IMR-90 (cell line): ENCODE data around the gene SLC7A4. TPM values are rescaled to one million over a fixed set of nuclear protein-coding genes. Genes with fewer than 3 reads are reported as not detected.
A peak's percentile ranks its signal among the peaks of the same experiment; 100 is the strongest.

Experiments
- ATAC-seq: fragments of 200-7000 bp; cut with Tn5 transposase; 2 replicates; pipeline ENCODE4 v1.9.1; 2020; ENCODE audit warnings: low read depth, mild to moderate bottlenecking, moderate library complexity
- BruUV-seq: library from RNA; stranded (reverse); fragments of 400-500 nt; replicated peaks from 2 replicates; lab custom pipeline; 2021; lab: Mats Ljungman, UMichigan
- CTCF ChIA-PET: fragments of 300-600 bp; formaldehyde crosslinking; extraction: SDS; loops from one replicate; lab custom pipeline; 2021; ENCODE audit warnings: antibody characterized with exemption; lab: Yijun Ruan, JAX
- POLR2A ChIA-PET: fragments of 300-600 bp; sonication (Branson Sonifier 250); formaldehyde crosslinking; loops from one replicate; lab custom pipeline; 2022; ENCODE audit warnings: antibody characterized with exemption; ENCODE audit not compliant: unreplicated experiment; lab: Charles Lee
- DNase-seq: peaks from one replicate; pipeline ENCODE4 v3.0.0; 2013
- H2AFZ ChIP-seq: replicated peaks from 2 replicates; pipeline ENCODE3; 2013; ENCODE audit warnings: low read length, mild to moderate bottlenecking; ENCODE audit not compliant: poor library complexity
- H2AK5ac ChIP-seq: 2 replicates; pipeline ENCODE4 v1.6.1; 2013; ENCODE audit warnings: low read depth, low read length, inconsistent platforms
- H2AK9ac ChIP-seq: replicated peaks from 2 replicates; pipeline ENCODE3; 2013; ENCODE audit warnings: mild to moderate bottlenecking, low read depth, low read length, moderate library complexity; ENCODE audit not compliant: poor library complexity
- H2BK120ac ChIP-seq: 2 replicates; pipeline ENCODE4 v1.6.1; 2013; ENCODE audit warnings: low read depth, low read length, inconsistent platforms
- H2BK15ac ChIP-seq: 3 replicates; pipeline ENCODE4 v1.6.1; 2013; ENCODE audit warnings: low read depth, low read length, inconsistent platforms
- H2BK20ac ChIP-seq: 2 replicates; pipeline ENCODE4 v1.6.1; 2013; ENCODE audit warnings: low read depth, mild to moderate bottlenecking, inconsistent platforms, low read length, moderate library complexity
- H2BK5ac ChIP-seq: 2 replicates; pipeline ENCODE4 v1.6.1; 2013; ENCODE audit warnings: mild to moderate bottlenecking, low read depth, low read length, inconsistent platforms; ENCODE audit not compliant: poor library complexity, severe bottlenecking
- H3K14ac ChIP-seq: replicated peaks from 2 replicates; pipeline ENCODE4 v1.6.1; 2013; ENCODE audit warnings: low read depth, low read length, inconsistent platforms
- H3K18ac ChIP-seq: 2 replicates; pipeline ENCODE4 v1.6.1; 2013; ENCODE audit warnings: low read depth, low read length, control low read depth
- H3K23ac ChIP-seq: 2 replicates; pipeline ENCODE4 v1.6.1; 2013; ENCODE audit warnings: low read depth, low read length, inconsistent platforms
- H3K27ac ChIP-seq: 2 replicates; pipeline ENCODE4 v1.5.1; 2013; ENCODE audit warnings: mild to moderate bottlenecking, control low read depth, low read length; ENCODE audit not compliant: insufficient read depth
- H3K27me3 ChIP-seq: 2 replicates; pipeline ENCODE4 v1.6.1; 2013; ENCODE audit warnings: low read length; ENCODE audit not compliant: control insufficient read depth, insufficient read depth
- H3K36me3 ChIP-seq: 2 replicates; pipeline ENCODE4 v1.6.1; 2013; ENCODE audit warnings: low read length, mixed read lengths; ENCODE audit not compliant: control insufficient read depth, insufficient read depth
- H3K4ac ChIP-seq: 2 replicates; pipeline ENCODE4 v1.6.1; 2013; ENCODE audit warnings: low read depth, low read length, inconsistent platforms
- H3K4me1 ChIP-seq: 2 replicates; pipeline ENCODE4 v1.6.1; 2013; ENCODE audit warnings: low read length, mixed read lengths; ENCODE audit not compliant: control insufficient read depth, insufficient read depth
- H3K4me2 ChIP-seq: 2 replicates; pipeline ENCODE4 v1.6.1; 2013; ENCODE audit warnings: low read depth, mild to moderate bottlenecking, control low read depth, low read length, moderate library complexity
- H3K4me3 ChIP-seq: 2 replicates; pipeline ENCODE4 v1.5.1; 2013; ENCODE audit warnings: low read depth, mild to moderate bottlenecking, control low read depth, low read length, moderate library complexity; ENCODE audit not compliant: insufficient read depth
- H3K56ac ChIP-seq: 2 replicates; pipeline ENCODE4 v1.6.1; 2013; ENCODE audit warnings: low read length, inconsistent platforms; ENCODE audit not compliant: insufficient read depth; ENCODE audit errors: extremely low read depth
- H3K79me1 ChIP-seq, 2 experiments: 2 replicates each; pipeline ENCODE4 v1.6.1; 2013; ENCODE audit warnings: low read length in 2 of 2, inconsistent platforms in 1 of 2, low read depth in 1 of 2
- H3K9ac ChIP-seq: 2 replicates; pipeline ENCODE4 v1.6.1; 2013; ENCODE audit warnings: low read depth, low read length, control low read depth
- H3K9me1 ChIP-seq: 2 replicates; pipeline ENCODE4 v1.6.1; 2013; ENCODE audit warnings: low read length, inconsistent platforms; ENCODE audit not compliant: insufficient read depth
- H3K9me3 ChIP-seq: 2 replicates; pipeline ENCODE4 v1.6.1; 2013; ENCODE audit warnings: low read length; ENCODE audit not compliant: control insufficient read depth, insufficient read depth
- H4K20me1 ChIP-seq: 2 replicates; pipeline ENCODE4 v1.6.1; 2013; ENCODE audit warnings: low read length, inconsistent platforms; ENCODE audit not compliant: insufficient read depth
- H4K5ac ChIP-seq: 2 replicates; pipeline ENCODE4 v1.6.1; 2013; ENCODE audit warnings: mild to moderate bottlenecking, low read depth, low read length, control low read depth
- H4K8ac ChIP-seq, 2 experiments: 2 replicates each; pipeline ENCODE4 v1.6.1; 2013; ENCODE audit warnings: low read depth in 2 of 2, low read length in 2 of 2, control low read depth in 1 of 2, inconsistent platforms in 1 of 2
- H4K91ac ChIP-seq: 2 replicates; pipeline ENCODE4 v1.6.1; 2013; ENCODE audit warnings: low read depth, low read length, inconsistent platforms; ENCODE audit not compliant: insufficient read depth
- MAZ ChIP-seq: IDR thresholded peaks from 2 replicates; pipeline ENCODE4 v1.6.1; 2012; ENCODE audit warnings: low read depth, mild to moderate bottlenecking, low read length, improper control_type of control experiment, moderate library complexity, borderline replicate concordance
- MXI1 ChIP-seq: IDR thresholded peaks from 2 replicates; pipeline ENCODE4 v1.6.1; 2012; ENCODE audit warnings: low read depth, mild to moderate bottlenecking, low read length, moderate library complexity, borderline replicate concordance
- RCOR1 ChIP-seq: IDR thresholded peaks from 2 replicates; pipeline ENCODE4 v1.6.1; 2012; ENCODE audit warnings: mild to moderate bottlenecking, low read length, improper control_type of control experiment; ENCODE audit not compliant: insufficient replicate concordance
- WGBS, 2 experiments: methylation state at CpG; one replicate each; pipeline versions ENCODE4 v1.1.5 to v1.1.7; 2013; ENCODE audit warnings: missing lambda C conversion rate in 2 of 2; ENCODE audit not compliant: insufficient read length in 1 of 2; ENCODE audit errors: extremely low coverage in 2 of 2; 5-methylcytosine and 5-hydroxymethylcytosine counted together
- dilution Hi-C: fragments of 300-500 bp; cut with HindIII; formaldehyde crosslinking; loops from one replicate; pipeline ENCODE4 v1.14.3; 2018; ENCODE audit warnings: low sequenced_read_pairs; ENCODE audit not compliant: unreplicated experiment
- in situ Hi-C: fragments of 300-500 bp; cut with MboI; formaldehyde crosslinking; loops from 3 replicates; pipeline ENCODE4 v1.14.3; 2019; ENCODE audit warnings: low sequenced_read_pairs, inconsistent platforms, mixed read lengths
- intact Hi-C: fragments of 100-400 bp; cut with micrococcal nuclease; formaldehyde crosslinking; loops from 2 replicates; pipeline ENCODE4 v1.10.0; 2022
- microRNA-seq, 2 experiments: library from miRNA; stranded (forward) in 1 of 2; unstranded in 1 of 2; fragments of 10-50 nt in 1 of 2; fragments of <30 nt in 1 of 2; gene quantifications in 1 of 2; microRNA quantifications in 1 of 2; one replicate each; pipeline versions ENCODE3 to v1.1.0; 2013 to 2020; ENCODE audit not compliant: insufficient read depth in 1 of 2, insufficient read length in 1 of 2, unreplicated experiment in 1 of 2
- polyA plus RNA-seq, 3 experiments: library from polyadenylated mRNA; depleted of rRNA; stranded (reverse); fragments of >200 nt; gene quantifications; 2 replicates each; pipeline ENCODE4 v1.2.3, GENCODE V29; 2012; ENCODE audit warnings: low replicate concordance in 1 of 3
- small RNA-seq, 5 experiments: library from RNA; depleted of rRNA; stranded (forward); fragments of <200 nt; gene quantifications; one replicate each; pipeline ENCODE3, GENCODE V24; 2012
- total RNA-seq: library from RNA; depleted of rRNA; stranded (reverse); fragments of >200 nt; gene quantifications from 2 replicates; pipeline ENCODE4 v1.2.3, GENCODE V29; 2012; rRNA removed
- TF ChIP-seq, protein P1 (sequence below): fragments of 150-350 bp; IDR thresholded peaks from 2 replicates; pipeline ENCODE4 v1.6.1; 2017; ENCODE audit warnings: mild to moderate bottlenecking, antibody characterized with exemption, low read length, low read depth
- TF ChIP-seq, protein P2 (sequence below): conservative IDR thresholded peaks from 2 replicates; pipeline ENCODE4 v1.5.1; 2012; ENCODE audit warnings: mild to moderate bottlenecking, low read depth, low read length, improper control_type of control experiment

Gene SLC7A4
- total and polyA plus RNA-seq, 2 of the 4 experiments (the other 2 are of a cell fraction): 0.03 TPM; not detected in 1

DNA sequence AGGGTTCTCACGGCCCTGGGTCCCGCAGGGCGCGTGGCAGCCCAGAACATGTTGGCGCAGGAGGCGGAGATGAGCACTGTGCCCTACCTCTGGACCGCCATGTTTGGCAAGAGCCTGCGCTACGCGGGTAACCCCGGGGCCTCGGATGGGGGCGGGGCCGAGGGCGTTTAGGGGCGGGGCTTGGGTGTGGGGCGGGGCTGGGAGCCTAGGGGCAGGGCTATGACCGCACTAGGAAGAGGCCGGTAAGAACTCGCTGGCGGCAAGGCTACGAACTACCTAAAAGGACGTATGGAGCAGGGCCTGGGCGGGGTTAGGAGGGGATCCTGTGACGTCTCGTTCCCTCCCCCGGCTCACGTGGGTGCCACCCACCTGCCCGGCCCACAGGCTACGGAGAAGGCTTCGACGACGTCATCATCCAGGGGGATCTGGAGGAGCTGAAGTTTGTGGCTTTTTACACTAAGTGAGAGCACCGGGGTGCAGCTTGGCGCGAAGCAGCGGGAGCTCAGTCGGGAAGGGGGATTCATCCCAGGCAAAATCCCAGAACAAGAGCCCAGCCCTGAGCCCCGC, 53.0 kb downstream of the SLC7A4 start:
- H3K18ac ChIP-seq: no peak overlapping the region
- no peak overlapping the region for H3K56ac ChIP-seq
- H4K91ac ChIP-seq: no peak overlapping the region
- H2BK20ac ChIP-seq: no peak overlapping the region
- peak overlapping the region; percentile 5 for H2AK9ac ChIP-seq
- H2BK15ac ChIP-seq: no peak overlapping the region
- ChIA-PET POLR2A (no interaction called here), CTCF (no interaction called here)
- ATAC-seq (peak; percentile 40), DNase-seq (peak; percentile 67)
- intact Hi-C loops: no loop called here
- no TSS peak for BruUV-seq
- H3K14ac ChIP-seq: no peak overlapping the region
- TF ChIP-seq, protein P1, sequence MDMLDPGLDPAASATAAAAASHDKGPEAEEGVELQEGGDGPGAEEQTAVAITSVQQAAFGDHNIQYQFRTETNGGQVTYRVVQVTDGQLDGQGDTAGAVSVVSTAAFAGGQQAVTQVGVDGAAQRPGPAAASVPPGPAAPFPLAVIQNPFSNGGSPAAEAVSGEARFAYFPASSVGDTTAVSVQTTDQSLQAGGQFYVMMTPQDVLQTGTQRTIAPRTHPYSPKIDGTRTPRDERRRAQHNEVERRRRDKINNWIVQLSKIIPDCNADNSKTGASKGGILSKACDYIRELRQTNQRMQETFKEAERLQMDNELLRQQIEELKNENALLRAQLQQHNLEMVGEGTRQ: peak; percentile 80
- no peak for TF ChIP-seq MAZ
- TF ChIP-seq, protein P2, sequence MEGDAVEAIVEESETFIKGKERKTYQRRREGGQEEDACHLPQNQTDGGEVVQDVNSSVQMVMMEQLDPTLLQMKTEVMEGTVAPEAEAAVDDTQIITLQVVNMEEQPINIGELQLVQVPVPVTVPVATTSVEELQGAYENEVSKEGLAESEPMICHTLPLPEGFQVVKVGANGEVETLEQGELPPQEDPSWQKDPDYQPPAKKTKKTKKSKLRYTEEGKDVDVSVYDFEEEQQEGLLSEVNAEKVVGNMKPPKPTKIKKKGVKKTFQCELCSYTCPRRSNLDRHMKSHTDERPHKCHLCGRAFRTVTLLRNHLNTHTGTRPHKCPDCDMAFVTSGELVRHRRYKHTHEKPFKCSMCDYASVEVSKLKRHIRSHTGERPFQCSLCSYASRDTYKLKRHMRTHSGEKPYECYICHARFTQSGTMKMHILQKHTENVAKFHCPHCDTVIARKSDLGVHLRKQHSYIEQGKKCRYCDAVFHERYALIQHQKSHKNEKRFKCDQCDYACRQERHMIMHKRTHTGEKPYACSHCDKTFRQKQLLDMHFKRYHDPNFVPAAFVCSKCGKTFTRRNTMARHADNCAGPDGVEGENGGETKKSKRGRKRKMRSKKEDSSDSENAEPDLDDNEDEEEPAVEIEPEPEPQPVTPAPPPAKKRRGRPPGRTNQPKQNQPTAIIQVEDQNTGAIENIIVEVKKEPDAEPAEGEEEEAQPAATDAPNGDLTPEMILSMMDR: no peak
- TF ChIP-seq MXI1: no peak
- no peak for TF ChIP-seq RCOR1
- WGBS, 2 experiments: 16% methylated on average over 6 of the region's 39 CpGs; no CpG with 5 or more reads in 1 of the 2 experiments
- H4K5ac ChIP-seq: no peak overlapping the region
- peak overlapping the region; percentile 91 for H2AFZ ChIP-seq
- no peak overlapping the region for H2AK5ac ChIP-seq
- peaks cover 28% of the 10 kb centered on the region for H3K9me1 ChIP-seq
- H4K8ac ChIP-seq: peak overlapping the region; percentile 23 to 28; a peak in 1 of 4 replicates
- H2BK120ac ChIP-seq: no peak overlapping the region
- H4K20me1 ChIP-seq: no peaks in the 10 kb centered on the region
- peaks cover 11% of the 10 kb centered on the region for H3K4me1 ChIP-seq
- no peak overlapping the region for H3K27ac ChIP-seq
- 0 out of 2 replicates have a peak overlapping the region, but pooled peaks have one; percentile 22 for H3K4ac ChIP-seq
- in situ Hi-C loops: no loop called here
- H3K23ac ChIP-seq: no peak overlapping the region
- dilution Hi-C loops: no loop called here
- peak overlapping the region; percentile 27 for H3K4me2 ChIP-seq
- peaks cover 10% of the 10 kb centered on the region for H3K9me3 ChIP-seq
- H2BK5ac ChIP-seq: no peak overlapping the region
- H3K79me1 ChIP-seq: peaks cover 25 to 35% of the 10 kb centered on the region in 2 experiments
- H3K9ac ChIP-seq: no peak overlapping the region
- peaks cover 4% of the 10 kb centered on the region; the same call in 1 of the 2 replicates for H3K36me3 ChIP-seq
- H3K4me3 ChIP-seq: peak overlapping the region; percentile 10; the same call in 1 of the 2 replicates
- no peaks in the 10 kb centered on the region; the same call in 1 of the 2 replicates for H3K27me3 ChIP-seq

Small RNAs within 50 kb of the gene (microRNA-seq; reads per million reads assigned to microRNA genes)
- 0 reads per million in 2 experiments for gene MIR649

Small RNAs within 50 kb of the gene (small RNA-seq; reads per million reads assigned to genes)
- gene MIR649: 0 reads per million in 5 experiments

Other genes starting within 250 kb of the SLC7A4 start
- 16.8 and 18.6 TPM in 2 replicates for gene PI4KA, start 173.8 kb downstream of the SLC7A4 start, total RNA-seq
- 35.5 and 39.3 TPM in 2 replicates for gene PI4KA, start 173.8 kb downstream of the SLC7A4 start, polyA plus RNA-seq (2012; rRNA removed)
- gene SNAP29, start 173.6 kb downstream of the SLC7A4 start, total RNA-seq: 10.6 and 12.5 TPM in 2 replicates
- 29.5 and 30.0 TPM in 2 replicates for gene SNAP29, start 173.6 kb downstream of the SLC7A4 start, polyA plus RNA-seq (2012; rRNA removed)
- gene CRKL, start 115.2 kb downstream of the SLC7A4 start, total RNA-seq: 35.5 and 35.8 TPM in 2 replicates
- 18.7 and 20.6 TPM in 2 replicates for gene CRKL, start 115.2 kb downstream of the SLC7A4 start, polyA plus RNA-seq (2012; rRNA removed)
- under 0.01 and 0.18 TPM in 2 replicates for gene AIFM3, start 65.3 kb downstream of the SLC7A4 start, total RNA-seq
- 0.09 TPM in 2 replicates for gene AIFM3, start 65.3 kb downstream of the SLC7A4 start, polyA plus RNA-seq (2012; rRNA removed)
- 19.2 and 22.8 TPM in 2 replicates for gene LZTR1, start 50.3 kb downstream of the SLC7A4 start, total RNA-seq
- 41.3 and 43.8 TPM in 2 replicates for gene LZTR1, start 50.3 kb downstream of the SLC7A4 start, polyA plus RNA-seq (2012; rRNA removed)
- gene THAP7, start 30.4 kb downstream of the SLC7A4 start, total RNA-seq: 13.3 and 14.2 TPM in 2 replicates
- 19.8 and 23.2 TPM in 2 replicates for gene THAP7, start 30.4 kb downstream of the SLC7A4 start, polyA plus RNA-seq (2012; rRNA removed)
- gene P2RX6, start 17.4 kb downstream of the SLC7A4 start, total RNA-seq: 0.56 and 0.90 TPM in 2 replicates
- 1.4 and 1.6 TPM in 2 replicates for gene P2RX6, start 17.4 kb downstream of the SLC7A4 start, polyA plus RNA-seq (2012; rRNA removed)
- not detected in 2 replicates for gene LRRC74B, start 13.4 kb upstream of the SLC7A4 start, total RNA-seq
- gene LRRC74B, start 13.4 kb upstream of the SLC7A4 start, polyA plus RNA-seq (2012; rRNA removed): not detected in 2 replicates